HEK293 (cell line): Measurements from ENCODE around the gene SCGB1A1.

Experiments
- CTCF ChIA-PET: fragments of 350-600 bp; formaldehyde crosslinking; extraction: SDS; loops from one replicate; lab custom pipeline; 2021; ENCODE audit warnings: antibody characterized with exemption; lab: Yijun Ruan, JAX
- POLR2A ChIA-PET: fragments of 300-600 bp; formaldehyde crosslinking; extraction: SDS; loops from one replicate; lab custom pipeline; 2020; ENCODE audit warnings: antibody characterized with exemption, inconsistent platforms; lab: Yijun Ruan, JAX
- H3K27ac ChIP-seq: fragments of 200-500 bp; sonication (Bioruptor generic); 2 replicates; pipeline ENCODE4 v1.5.1; 2014; ENCODE audit warnings: low read depth, low read length, control low read depth, inconsistent platforms; ENCODE audit errors: extremely low read depth
- H3K36me3 ChIP-seq, 2 experiments: fragments of 200-500 bp in 1 of 2; sonication (Bioruptor generic) in 1 of 2; 1 replicate in 1 of 2; 2 replicates in 1 of 2; pipeline ENCODE4 v1.5.1; 2014 to 2017; ENCODE audit warnings: inconsistent platforms in 2 of 2, low read length in 2 of 2; ENCODE audit not compliant: control insufficient read depth in 2 of 2, insufficient read depth in 1 of 2
- H3K4me1 ChIP-seq: fragments of 200-500 bp; sonication (Bioruptor generic); 2 replicates; pipeline ENCODE4 v1.5.1; 2014; ENCODE audit warnings: mild to moderate bottlenecking, low read length, inconsistent platforms; ENCODE audit not compliant: control insufficient read depth, insufficient read depth
- H3K4me3 ChIP-seq: 2 replicates; pipeline ENCODE4 v1.5.1; 2011; ENCODE audit warnings: low read depth, mild to moderate bottlenecking, control low read depth, low read length, moderate library complexity
- H3K9me3 ChIP-seq: fragments of 200-500 bp; sonication (Bioruptor generic); 2 replicates; pipeline ENCODE4 v1.5.1; 2014; ENCODE audit warnings: low read depth, low read length, inconsistent platforms; ENCODE audit not compliant: control insufficient read depth, insufficient read depth
- FEZF1 ChIP-seq: fragments of 450-650 bp; formaldehyde crosslinking; IDR thresholded peaks from 2 replicates; pipeline ENCODE4 v1.5.1; 2016; ENCODE audit warnings: missing biosample characterization, missing genetic modification characterization
- PRDM1 ChIP-seq: fragments of 450-650 bp; formaldehyde crosslinking; IDR thresholded peaks from 2 replicates; pipeline ENCODE4; 2016; ENCODE audit warnings: missing biosample characterization, missing genetic modification characterization
- ZBTB17 ChIP-seq: fragments of 450-650 bp; formaldehyde crosslinking; IDR thresholded peaks from 2 replicates; pipeline ENCODE4 v1.5.1; 2016; ENCODE audit warnings: missing biosample characterization, missing genetic modification characterization
- ZBTB44 ChIP-seq: fragments of 450-650 bp; IDR thresholded peaks from 2 replicates; pipeline ENCODE4 v1.5.1; 2018; ENCODE audit warnings: missing biosample characterization, mild to moderate bottlenecking, missing genetic modification characterization
- ZBTB49 ChIP-seq: fragments of 450-650 bp; formaldehyde crosslinking; IDR thresholded peaks from 2 replicates; pipeline ENCODE4 v1.5.1; 2016; ENCODE audit warnings: missing biosample characterization, missing genetic modification characterization, low read depth
- ZFP41 ChIP-seq: fragments of 450-650 bp; formaldehyde crosslinking; IDR thresholded peaks from 2 replicates; pipeline ENCODE4 v1.5.1; 2016; ENCODE audit warnings: missing biosample characterization, missing genetic modification characterization, borderline replicate concordance
- ZNF121 ChIP-seq: fragments of 450-650 bp; formaldehyde crosslinking; IDR thresholded peaks from 2 replicates; pipeline ENCODE4 v1.5.1; 2016; ENCODE audit warnings: missing biosample characterization, missing genetic modification characterization
- ZNF18 ChIP-seq: fragments of 450-650 bp; formaldehyde crosslinking; IDR thresholded peaks from 2 replicates; pipeline ENCODE4 v1.5.1; 2016; ENCODE audit warnings: missing biosample characterization, missing genetic modification characterization
- ZNF184 ChIP-seq: fragments of 450-650 bp; IDR thresholded peaks from 2 replicates; pipeline ENCODE4 v1.5.1; 2018; ENCODE audit warnings: missing biosample characterization, mild to moderate bottlenecking, missing genetic modification characterization
- ZNF280D ChIP-seq: fragments of 450-650 bp; formaldehyde crosslinking; IDR thresholded peaks from 2 replicates; pipeline ENCODE4 v1.5.1; 2016; ENCODE audit warnings: missing biosample characterization, missing genetic modification characterization
- ZNF292 ChIP-seq: fragments of 450-650 bp; formaldehyde crosslinking; IDR thresholded peaks from 2 replicates; pipeline ENCODE4 v1.5.1; 2016; ENCODE audit warnings: low read depth, missing biosample characterization, missing genetic modification characterization, borderline replicate concordance
- ZNF555 ChIP-seq: fragments of 450-650 bp; formaldehyde crosslinking; conservative IDR thresholded peaks from 2 replicates; pipeline ENCODE4 v1.5.1; 2017; ENCODE audit warnings: missing biosample characterization, mild to moderate bottlenecking, missing genetic modification characterization, inconsistent platforms
- ZNF623 ChIP-seq: fragments of 450-650 bp; formaldehyde crosslinking; IDR thresholded peaks from 2 replicates; pipeline ENCODE4 v1.5.1; 2016; ENCODE audit warnings: missing biosample characterization, missing genetic modification characterization
- ZNF639 ChIP-seq: fragments of 450-650 bp; formaldehyde crosslinking; IDR thresholded peaks from 2 replicates; pipeline ENCODE4 v1.5.1; 2016; ENCODE audit warnings: missing biosample characterization, missing genetic modification characterization
- ZNF692 ChIP-seq: fragments of 450-650 bp; formaldehyde crosslinking; IDR thresholded peaks from 2 replicates; pipeline ENCODE4 v1.5.1; 2016; ENCODE audit warnings: missing biosample characterization, missing genetic modification characterization
- ZNF830 ChIP-seq: fragments of 450-650 bp; IDR thresholded peaks from 2 replicates; pipeline ENCODE4 v1.5.0; 2018; ENCODE audit warnings: missing biosample characterization, missing genetic modification characterization, low read depth, mild to moderate bottlenecking, moderate library complexity

The SCGB1A1 gene

GRCh38 chr11:62404901-62405300, 13.9 kb upstream of the SCGB1A1 start:
- no peaks in the 10 kb centered on the region for H3K4me1 ChIP-seq
- no peaks in the 10 kb centered on the region for H3K9me3 ChIP-seq
- TF ChIP-seq ZNF830 (tag by site-specific recombination) (no peak), ZNF121 (tag by site-specific recombination) (no peak), ZNF623 (tag by site-specific recombination) (no peak), PRDM1 (tag by site-specific recombination) (no peak), ZNF692 (tag by site-specific recombination) (no peak), ZBTB17 (tag by site-specific recombination) (no peak), ZNF292 (tag by site-specific recombination) (no peak), ZNF184 (no peak), FEZF1 (tag by site-specific recombination) (no peak), ZNF18 (tag by site-specific recombination) (no peak), ZBTB49 (tag by site-specific recombination) (no peak)
- ChIA-PET POLR2A (no interaction called here), CTCF (interaction anchor here (0.6 to 3.3 kb wide), 3 partner anchors 20 to 476 kb away, joined by 3 to 14 read pairs (median 4); partner anchors contain the start of gene SLC3A2)
- no peak overlapping the region for H3K4me3 ChIP-seq
- no peak overlapping the region for H3K27ac ChIP-seq
- H3K36me3 ChIP-seq: no peaks in the 10 kb centered on the region

GRCh38 chr11:62406034-62406433, 12.8 kb upstream of the SCGB1A1 start:
- ChIA-PET POLR2A (interaction anchor here (0.6 to 0.7 kb wide), 3 partner anchors 133 to 219 kb away, joined by 3 read pairs; partner anchors contain the start of gene EEF1G), CTCF (interaction anchor here (1.0 to 3.3 kb wide), 2 partner anchors 19 to 155 kb away, joined by 4 to 14 read pairs; no protein-coding TSS in a partner anchor)
- H3K27ac ChIP-seq: no peak overlapping the region

GRCh38 chr11:62409831-62410230, 9.0 kb upstream of the SCGB1A1 start:
- CTCF ChIA-PET: interaction anchor here (0.6 to 3.8 kb wide), 3 partner anchors 15 to 79 kb away, joined by 3 to 19 read pairs (median 13); no protein-coding TSS in a partner anchor
- H3K4me3 ChIP-seq: no peak overlapping the region
- H3K9me3 ChIP-seq: no peaks in the 10 kb centered on the region
- H3K4me1 ChIP-seq: no peaks in the 10 kb centered on the region
- POLR2A ChIA-PET: no interaction called here
- H3K27ac ChIP-seq: no peak overlapping the region
- H3K36me3 ChIP-seq: no peaks in the 10 kb centered on the region
- no peak for TF ChIP-seq ZNF639 (tag by site-specific recombination)
- TF ChIP-seq ZNF280D (tag by site-specific recombination): no peak
- TF ChIP-seq ZFP41: no peak

More at GRCh38 chr11:62406034-62406433, 12.8 kb upstream of the SCGB1A1 start:
- peak; percentile 47 for TF ChIP-seq ZBTB44 (tag by site-specific recombination)
- TF ChIP-seq ZNF555 (tag by site-specific recombination): no peak
- no peaks in the 10 kb centered on the region for H3K36me3 ChIP-seq
- no peak overlapping the region for H3K4me3 ChIP-seq
- H3K4me1 ChIP-seq: no peaks in the 10 kb centered on the region
- no peaks in the 10 kb centered on the region for H3K9me3 ChIP-seq
